Measurements from ENCODE around the gene AHRR. TPM values are rescaled to one million over a fixed set of nuclear protein-coding genes. Genes with fewer than 3 reads are reported as not detected.

Gene AHRR
- total and polyA plus RNA-seq, 2 experiments from 2014 or later = 0.27 to 1.8 TPM

- Mint-ChIP-seq H3K4me1 (peaks cover 10% of the 10 kb centered on the region), H3K36me3 (ENCODE audit: low read depth) (no peaks in the 10 kb centered on the region), H3K27ac (no peak overlapping the region), H3K9me3 (peaks cover 4% of the 10 kb centered on the region; the same call in 1 of the 3 replicates), H3K4me3 (peak overlapping the region; percentile 51; the same call in 2 of the 3 replicates), H3K27me3 (ENCODE audit: insufficient read depth, low read depth, poor library complexity) (peaks cover 53% of the 10 kb centered on the region)
- H3F3A ChIP-seq (replicated peaks; ENCODE audit: low read depth) = peaks cover 7% of the 10 kb centered on the region; the same call in 1 of the 2 replicates
- H3K4me2 ChIP-seq = peak overlapping the region; percentile 95
- ATAC-seq (peak; percentile 3; the same call in 2 of the 3 replicates), DNase-seq (ENCODE audit: low spot score) (peak; percentile 14)
- peak overlapping the region; percentile 91 for H2AFZ ChIP-seq
- no peaks in the 10 kb centered on the region for H3K79me2 ChIP-seq (replicated peaks; ENCODE audit: insufficient read depth)
- H3K4me1 ChIP-seq (ENCODE audit: insufficient read depth) = no peaks in the 10 kb centered on the region
- peak overlapping the region; percentile 75 for H3K4me3 ChIP-seq
- H4K20me1 ChIP-seq (replicated peaks; ENCODE audit: insufficient read depth) = peaks cover 5% of the 10 kb centered on the region; the same call in 1 of the 2 replicates
- H3K36me3 ChIP-seq (ENCODE audit: insufficient read depth) = no peaks in the 10 kb centered on the region
- TF ChIP-seq EZH2phosphoT487 (IDR thresholded peaks at IDR 0.05; ENCODE audit: unreplicated experiment) = no peak
- no peak for TF ChIP-seq ZNF114 (CRISPR knock-in tag; IDR thresholded peaks at IDR 0.05)
- TF ChIP-seq POLR2AphosphoS5 (IDR thresholded peaks at IDR 0.05; ENCODE audit: low read depth) = no peak
- peak; percentile 64 for TF ChIP-seq EZH2 (IDR thresholded peaks at IDR 0.05; ENCODE audit: low read depth, unreplicated experiment)
- TF ChIP-seq STAT1 (IDR thresholded peaks at IDR 0.05; ENCODE audit: unreplicated experiment) = no peak
- no peak for TF ChIP-seq JUNB (IDR thresholded peaks at IDR 0.05; ENCODE audit: unreplicated experiment)
- TF ChIP-seq ZNF331 (CRISPR knock-in tag; IDR thresholded peaks at IDR 0.05; ENCODE audit: low read depth) = no peak
- no peaks in the 10 kb centered on the region for H3K9me2 ChIP-seq (ENCODE audit: insufficient read depth)
- H3K27me3 ChIP-seq (ENCODE audit: insufficient read depth) = peaks cover 61% of the 10 kb centered on the region
- H3K27ac ChIP-seq (ENCODE audit: low read depth) = no peak overlapping the region
Observed at GRCh38 chr5:321726-322251, 275 bp downstream of the AHRR start.

GRCh38 chr5:322281-322941 is 897 bp downstream of the AHRR start:
- Histone ChIP-seq H2AFZ (peak overlapping the region; percentile 91), H3K9me2 (ENCODE audit: insufficient read depth) (no peaks in the 10 kb centered on the region), H3K27ac (ENCODE audit: low read depth) (no peak overlapping the region), H3K36me3 (ENCODE audit: insufficient read depth) (no peaks in the 10 kb centered on the region), H3K4me3 (peak overlapping the region; percentile 75), H3F3A (replicated peaks; ENCODE audit: low read depth) (peaks cover 7% of the 10 kb centered on the region; the same call in 1 of the 2 replicates), H3K4me2 (peak overlapping the region; percentile 95), H4K20me1 (replicated peaks; ENCODE audit: insufficient read depth) (peaks cover 5% of the 10 kb centered on the region; the same call in 1 of the 2 replicates), H3K27me3 (ENCODE audit: insufficient read depth) (peaks cover 61% of the 10 kb centered on the region), H3K4me1 (ENCODE audit: insufficient read depth) (no peaks in the 10 kb centered on the region), H3K79me2 (replicated peaks; ENCODE audit: insufficient read depth) (no peaks in the 10 kb centered on the region)
- DNase-seq (ENCODE audit: low spot score) = peak; percentile 59
- ATAC-seq = peak; percentile 9
- peak overlapping the region; percentile 51; the same call in 2 of the 3 replicates for H3K4me3 Mint-ChIP-seq
- peaks cover 10% of the 10 kb centered on the region for H3K4me1 Mint-ChIP-seq
- H3K27me3 Mint-ChIP-seq (ENCODE audit: insufficient read depth, low read depth, poor library complexity) = peaks cover 52% of the 10 kb centered on the region
- TF ChIP-seq EZH2phosphoT487 (IDR thresholded peaks at IDR 0.05; ENCODE audit: unreplicated experiment) (peak; percentile 10), EZH2 (IDR thresholded peaks at IDR 0.05; ENCODE audit: low read depth, unreplicated experiment) (no peak)
- H3K27ac Mint-ChIP-seq = no peak overlapping the region
- H3K9me3 Mint-ChIP-seq = peaks cover 4% of the 10 kb centered on the region; the same call in 1 of the 3 replicates
- H3K36me3 Mint-ChIP-seq (ENCODE audit: low read depth) = no peaks in the 10 kb centered on the region
